ENCODE measurements around the gene FAXC. TPM values are rescaled to one million over a fixed set of nuclear protein-coding genes. Genes with fewer than 3 reads are reported as not detected.

Gene FAXC
- total and polyA plus RNA-seq, 4 donors = 2.5 to 7.3 (median 4.1) TPM

GRCh38 chr6:99306341-99306740 is 43.1 kb downstream of the FAXC start:
- DNase-seq = no peak
- Histone ChIP-seq H3K9me3 (ENCODE audit: control insufficient read depth, low read length) (no peaks in the 10 kb centered on the region), H3K4me1 (ENCODE audit: control insufficient read depth in 1 of 2, insufficient read depth in 2 of 2, low read length in 2 of 2) (no peaks in the 10 kb centered on the region), H3K27ac (ENCODE audit: low read depth in 1 of 2, low read length in 2 of 2) (no peak overlapping the region), H3K4me3 (ENCODE audit: low read length in 2 of 2) (no peak overlapping the region), H3K27me3 (ENCODE audit: control insufficient read depth in 1 of 2, insufficient read depth in 2 of 2, low read length in 1 of 2) (no peaks in the 10 kb centered on the region), H3K36me3 (ENCODE audit: control insufficient read depth in 1 of 2, insufficient read depth in 2 of 2, low read length in 1 of 2) (peaks cover 0 to 2% of the 10 kb centered on the region in 2 donors)
- WGBS, 2 donors = 78 to 79% methylated on average over 3 of the region's 3 CpGs
- intact Hi-C loops (cut with DNase I) = no loop called here
- ATAC-seq (ENCODE audit: low FRiP score) = no peak

GRCh38 chr6:99305021-99305554 is 44.4 kb downstream of the FAXC start:
- ATAC-seq (ENCODE audit: low FRiP score) = no peak
- 94 to 95% methylated on average over 5 of the region's 5 CpGs for WGBS, 2 donors
- intact Hi-C loops (cut with DNase I) = no loop called here

GRCh38 chr6:99297415-99297814 is 52.1 kb downstream of the FAXC start:
- intact Hi-C loops (cut with DNase I) = no loop called here

More at GRCh38 chr6:99305021-99305554, 44.4 kb downstream of the FAXC start:
- no peaks in the 10 kb centered on the region for H3K9me3 ChIP-seq (ENCODE audit: control insufficient read depth, low read length)
- H3K4me1 ChIP-seq (ENCODE audit: control insufficient read depth in 1 of 2, insufficient read depth in 2 of 2, low read length in 2 of 2) = no peaks in the 10 kb centered on the region
- DNase-seq = no peak
- H3K27ac ChIP-seq (ENCODE audit: low read depth in 1 of 2, low read length in 2 of 2) = no peak overlapping the region
- H3K27me3 ChIP-seq (ENCODE audit: control insufficient read depth in 1 of 2, insufficient read depth in 2 of 2, low read length in 1 of 2) = no peaks in the 10 kb centered on the region
- no peak overlapping the region for H3K4me3 ChIP-seq (ENCODE audit: low read length in 2 of 2)
- peaks cover 0 to 2% of the 10 kb centered on the region in 2 donors for H3K36me3 ChIP-seq (ENCODE audit: control insufficient read depth in 1 of 2, insufficient read depth in 2 of 2, low read length in 1 of 2)

GRCh38 chr6:99297006-99297405 is 52.5 kb downstream of the FAXC start:
- WGBS, 2 donors = 99 to 100% methylated on average over 1 of the region's 1 CpG
- no peak for DNase-seq
- Histone ChIP-seq H3K4me3 (ENCODE audit: low read length in 2 of 2) (no peak overlapping the region), H3K36me3 (ENCODE audit: control insufficient read depth in 1 of 2, insufficient read depth in 2 of 2, low read length in 1 of 2) (no peaks in the 10 kb centered on the region), H3K9me3 (ENCODE audit: control insufficient read depth, low read length) (no peaks in the 10 kb centered on the region), H3K27ac (ENCODE audit: low read depth in 1 of 2, low read length in 2 of 2) (no peak overlapping the region), H3K27me3 (ENCODE audit: control insufficient read depth in 1 of 2, insufficient read depth in 2 of 2, low read length in 1 of 2) (no peaks in the 10 kb centered on the region), H3K4me1 (ENCODE audit: control insufficient read depth in 1 of 2, insufficient read depth in 2 of 2, low read length in 2 of 2) (no peaks in the 10 kb centered on the region)
- ATAC-seq (ENCODE audit: low FRiP score) = no peak
- intact Hi-C loops (cut with DNase I) = no loop called here

More at GRCh38 chr6:99297415-99297814, 52.1 kb downstream of the FAXC start:
- 92 to 94% methylated on average over 5 of the region's 5 CpGs for WGBS, 2 donors
- no peak overlapping the region for H3K4me3 ChIP-seq (ENCODE audit: low read length in 2 of 2)
- H3K4me1 ChIP-seq (ENCODE audit: control insufficient read depth in 1 of 2, insufficient read depth in 2 of 2, low read length in 2 of 2) = no peaks in the 10 kb centered on the region
- H3K27ac ChIP-seq (ENCODE audit: low read depth in 1 of 2, low read length in 2 of 2) = no peak overlapping the region
- H3K9me3 ChIP-seq (ENCODE audit: control insufficient read depth, low read length) = no peaks in the 10 kb centered on the region
- H3K36me3 ChIP-seq (ENCODE audit: control insufficient read depth in 1 of 2, insufficient read depth in 2 of 2, low read length in 1 of 2) = no peaks in the 10 kb centered on the region
- DNase-seq = no peak
- no peaks in the 10 kb centered on the region for H3K27me3 ChIP-seq (ENCODE audit: control insufficient read depth in 1 of 2, insufficient read depth in 2 of 2, low read length in 1 of 2)
- no peak for ATAC-seq (ENCODE audit: low FRiP score)

GRCh38 chr6:99296261-99296660 is 53.2 kb downstream of the FAXC start:
- Histone ChIP-seq H3K36me3 (ENCODE audit: control insufficient read depth in 1 of 2, insufficient read depth in 2 of 2, low read length in 1 of 2) (no peaks in the 10 kb centered on the region), H3K27me3 (ENCODE audit: control insufficient read depth in 1 of 2, insufficient read depth in 2 of 2, low read length in 1 of 2) (no peaks in the 10 kb centered on the region), H3K4me3 (ENCODE audit: low read length in 2 of 2) (no peak overlapping the region), H3K27ac (ENCODE audit: low read depth in 1 of 2, low read length in 2 of 2) (no peak overlapping the region), H3K4me1 (ENCODE audit: control insufficient read depth in 1 of 2, insufficient read depth in 2 of 2, low read length in 2 of 2) (no peaks in the 10 kb centered on the region), H3K9me3 (ENCODE audit: control insufficient read depth, low read length) (no peaks in the 10 kb centered on the region)
- 84 to 88% methylated on average over 5 of the region's 5 CpGs for WGBS, 2 donors
- no peak for ATAC-seq (ENCODE audit: low FRiP score)
- no peak for DNase-seq
- intact Hi-C loops (cut with DNase I) = no loop called here

GRCh38 chr6:99295276-99295675 is 54.2 kb downstream of the FAXC start:
- H3K36me3 ChIP-seq (ENCODE audit: control insufficient read depth in 1 of 2, insufficient read depth in 2 of 2, low read length in 1 of 2) = peaks cover 0 to 3% of the 10 kb centered on the region in 2 donors
- no peak overlapping the region for H3K4me3 ChIP-seq (ENCODE audit: low read length in 2 of 2)
- intact Hi-C loops (cut with DNase I) = no loop called here
- DNase-seq = no peak
- H3K27me3 ChIP-seq (ENCODE audit: control insufficient read depth in 1 of 2, insufficient read depth in 2 of 2, low read length in 1 of 2) = no peaks in the 10 kb centered on the region
- H3K4me1 ChIP-seq (ENCODE audit: control insufficient read depth in 1 of 2, insufficient read depth in 2 of 2, low read length in 2 of 2) = no peaks in the 10 kb centered on the region
- WGBS, 2 donors = 92 to 93% methylated on average over 3 of the region's 3 CpGs
- ATAC-seq (ENCODE audit: low FRiP score) = no peak
- H3K9me3 ChIP-seq (ENCODE audit: control insufficient read depth, low read length) = no peaks in the 10 kb centered on the region
- H3K27ac ChIP-seq (ENCODE audit: low read depth in 1 of 2, low read length in 2 of 2) = no peak overlapping the region

GRCh38 chr6:99294786-99295185 is 54.7 kb downstream of the FAXC start:
- no peak overlapping the region for H3K27ac ChIP-seq (ENCODE audit: low read depth in 1 of 2, low read length in 2 of 2)
- ATAC-seq (ENCODE audit: low FRiP score) = no peak
- H3K9me3 ChIP-seq (ENCODE audit: control insufficient read depth, low read length) = no peaks in the 10 kb centered on the region
- peaks cover 0 to 3% of the 10 kb centered on the region in 2 donors for H3K36me3 ChIP-seq (ENCODE audit: control insufficient read depth in 1 of 2, insufficient read depth in 2 of 2, low read length in 1 of 2)
- no peaks in the 10 kb centered on the region for H3K4me1 ChIP-seq (ENCODE audit: control insufficient read depth in 1 of 2, insufficient read depth in 2 of 2, low read length in 2 of 2)
- H3K27me3 ChIP-seq (ENCODE audit: control insufficient read depth in 1 of 2, insufficient read depth in 2 of 2, low read length in 1 of 2) = no peaks in the 10 kb centered on the region
- no peak overlapping the region for H3K4me3 ChIP-seq (ENCODE audit: low read length in 2 of 2)
- intact Hi-C loops (cut with DNase I) = no loop called here
- DNase-seq = no peak
- 89 to 95% methylated on average over 6 of the region's 6 CpGs for WGBS, 2 donors

- DNase-seq (no peak), ATAC-seq (ENCODE audit: low FRiP score) (no peak)
- Histone ChIP-seq H3K4me3 (ENCODE audit: low read length in 2 of 2) (no peak overlapping the region), H3K27me3 (ENCODE audit: control insufficient read depth in 1 of 2, insufficient read depth in 2 of 2, low read length in 1 of 2) (no peaks in the 10 kb centered on the region), H3K27ac (ENCODE audit: low read depth in 1 of 2, low read length in 2 of 2) (no peak overlapping the region), H3K36me3 (ENCODE audit: control insufficient read depth in 1 of 2, insufficient read depth in 2 of 2, low read length in 1 of 2) (peaks cover 0 to 6% of the 10 kb centered on the region in 2 donors), H3K4me1 (ENCODE audit: control insufficient read depth in 1 of 2, insufficient read depth in 2 of 2, low read length in 2 of 2) (no peaks in the 10 kb centered on the region), H3K9me3 (ENCODE audit: control insufficient read depth, low read length) (no peaks in the 10 kb centered on the region)
- WGBS, 2 donors = 80 to 83% methylated on average over 2 of the region's 2 CpGs
- intact Hi-C loops (cut with DNase I) = no loop called here
These were observed 59.8 kb downstream of the FAXC start for GRCh38 chr6:99289701-99290100.

GRCh38 chr6:99288668-99289067 is 60.8 kb downstream of the FAXC start:
- DNase-seq = no peak
- ATAC-seq (ENCODE audit: low FRiP score) = no peak
- Histone ChIP-seq H3K36me3 (ENCODE audit: control insufficient read depth in 1 of 2, insufficient read depth in 2 of 2, low read length in 1 of 2) (peaks cover 0 to 6% of the 10 kb centered on the region in 2 donors), H3K27ac (ENCODE audit: low read depth in 1 of 2, low read length in 2 of 2) (no peak overlapping the region), H3K9me3 (ENCODE audit: control insufficient read depth, low read length) (no peaks in the 10 kb centered on the region), H3K4me1 (ENCODE audit: control insufficient read depth in 1 of 2, insufficient read depth in 2 of 2, low read length in 2 of 2) (no peaks in the 10 kb centered on the region), H3K4me3 (ENCODE audit: low read length in 2 of 2) (no peak overlapping the region), H3K27me3 (ENCODE audit: control insufficient read depth in 1 of 2, insufficient read depth in 2 of 2, low read length in 1 of 2) (no peaks in the 10 kb centered on the region)
- intact Hi-C loops (cut with DNase I) = no loop called here
- 81 to 97% methylated on average over 4 of the region's 4 CpGs for WGBS, 2 donors

Data from aorta (tissue), 5 donors.